GM18505 (cell line): ENCODE results near the gene LRIT3.
"Not testable (repeated sequence)": the region's sequence is repeated elsewhere in the genome, so short reads cannot be mapped to it uniquely, and the experiment has no call there.

ENCODE experiments used
- ATAC-seq: cut with Tn5 transposase; IDR thresholded peaks from one replicate; pipeline ENCODE4 v1.9.1; 2021; ENCODE audit not compliant: unreplicated experiment
- POLR2A ChIP-seq: IDR thresholded peaks from 4 replicates; pipeline ENCODE4 v1.6.1; 2011; ENCODE audit warnings: borderline replicate concordance; ENCODE audit not compliant: insufficient read depth, insufficient read length; ENCODE audit errors: extremely low read depth

Gene LRIT3

DNA sequence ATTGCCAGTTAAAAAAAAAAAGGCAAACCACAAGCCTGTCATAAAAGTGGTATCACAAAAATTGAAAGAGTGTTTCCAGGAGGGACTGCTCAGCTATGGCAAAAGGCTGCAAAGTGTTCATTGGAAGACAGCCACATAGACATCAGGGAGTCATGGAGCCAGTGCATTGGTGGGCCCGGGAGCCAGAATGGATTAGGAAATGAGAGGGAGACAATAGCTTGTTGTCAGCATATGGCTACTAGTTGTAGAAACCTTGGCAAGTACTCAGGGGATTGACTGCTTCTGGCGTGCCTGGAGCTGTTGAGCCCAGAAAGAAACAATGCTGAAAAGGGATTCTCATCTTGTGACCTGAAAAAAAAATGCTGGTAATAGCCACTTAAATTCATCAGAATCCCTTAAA, 27.3 kb upstream of the LRIT3 start:
- no peak for TF ChIP-seq POLR2A
- ATAC-seq = no peak

DNA sequence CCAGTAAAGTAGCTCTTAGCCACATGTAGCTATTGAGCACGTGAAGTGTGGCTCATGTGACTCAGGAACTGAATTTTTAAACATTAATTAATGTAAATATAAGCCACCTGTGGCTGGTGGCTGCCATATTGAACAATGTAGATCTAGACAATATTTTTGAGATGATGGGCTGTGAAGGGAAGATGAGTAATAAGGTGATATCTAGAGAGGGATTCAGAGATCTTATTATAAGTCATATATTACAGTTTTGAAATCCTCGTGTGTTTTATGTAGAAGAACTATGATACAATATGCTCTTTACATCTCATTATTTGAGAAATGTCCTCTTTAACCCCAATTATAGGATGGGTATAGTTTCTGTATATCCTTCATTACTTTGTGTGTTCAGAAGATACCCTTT, 26.7 kb upstream of the LRIT3 start:
- TF ChIP-seq POLR2A = no peak
- ATAC-seq = no peak

DNA sequence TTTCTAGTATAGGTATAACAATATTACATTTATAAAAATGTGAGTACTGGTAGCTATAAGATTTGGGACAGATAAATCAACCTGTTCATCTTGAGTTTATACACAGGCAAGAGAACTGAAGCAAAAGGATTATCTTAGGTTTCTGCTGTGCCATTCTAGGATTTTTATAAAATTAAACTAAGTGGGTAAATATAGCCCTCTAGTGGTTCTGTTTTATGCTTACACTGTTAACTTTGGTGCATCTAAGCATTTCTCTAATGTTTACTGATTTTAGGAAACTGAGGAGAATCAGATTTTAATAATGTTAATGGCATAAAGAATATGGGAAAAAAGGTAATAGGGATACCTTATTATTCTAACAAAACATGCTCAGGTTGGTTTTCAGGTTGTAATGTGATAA, 21.2 kb upstream of the LRIT3 start:
- TF ChIP-seq POLR2A = no peak
- ATAC-seq = no peak

DNA sequence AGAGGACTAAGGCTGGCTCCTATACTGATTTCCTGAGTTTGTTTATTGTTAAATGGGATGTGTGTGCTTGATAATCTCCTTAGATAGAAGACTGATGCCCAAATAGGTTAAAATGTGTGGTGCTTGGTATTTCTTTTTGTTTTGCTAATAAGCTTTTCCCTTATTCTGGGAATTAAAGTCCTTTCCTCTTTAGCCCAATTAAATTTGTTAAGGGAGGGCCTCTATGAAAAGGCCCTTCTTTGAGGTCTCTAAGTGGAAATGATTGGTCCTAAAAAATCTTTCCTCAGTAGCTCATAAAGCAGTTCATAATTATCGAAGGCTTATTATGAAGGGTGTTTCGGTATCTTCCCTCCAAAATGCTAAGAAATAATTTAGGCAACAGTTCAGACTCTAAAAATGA, 20.2 kb upstream of the LRIT3 start, which contains the start of gene RRH:
TSS of gene RRH (plus strand) at position 301 of the 400 bp plus-strand sequence. CDS start at position 357, 56 bp downstream.
- no peak for ATAC-seq
- TF ChIP-seq POLR2A = no peak

DNA sequence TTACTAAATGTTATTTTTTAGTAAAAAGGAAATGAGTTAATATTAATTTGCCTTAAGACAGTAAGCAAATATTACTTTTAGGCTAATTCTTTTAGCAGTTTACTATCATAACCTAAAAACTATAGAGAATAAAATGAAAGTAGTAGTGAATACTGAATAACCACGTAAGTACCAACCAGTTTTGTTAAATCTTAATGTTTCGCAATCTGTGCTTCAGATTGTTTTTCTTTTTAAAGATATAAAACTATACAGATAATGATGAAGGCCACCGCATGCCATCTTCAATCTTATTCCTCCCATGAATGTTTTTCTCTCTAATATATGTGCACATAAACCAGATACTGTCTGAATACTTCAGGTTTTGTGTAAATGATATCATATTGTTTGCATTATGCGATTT, 14.2 kb upstream of the LRIT3 start:
- no peak for ATAC-seq
- TF ChIP-seq POLR2A = no peak

DNA sequence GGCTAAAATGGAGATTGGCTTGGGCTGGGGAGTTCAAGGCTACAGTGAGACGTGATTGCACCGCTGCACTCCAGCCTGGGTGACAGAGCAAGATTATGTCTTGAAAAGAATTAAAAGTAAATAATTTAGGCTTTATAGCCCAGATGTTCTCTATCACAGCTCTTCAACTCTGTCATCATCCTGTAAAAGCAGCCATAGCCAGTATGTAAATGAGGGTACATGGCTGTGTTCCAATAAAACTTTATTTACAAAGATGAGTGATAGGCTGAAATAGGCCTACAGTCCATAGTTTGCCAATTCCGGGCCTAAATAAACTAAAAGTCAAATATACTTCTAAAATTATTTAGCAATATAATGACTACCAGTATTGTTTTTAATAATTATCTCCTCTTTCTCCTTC, 10.9 kb upstream of the LRIT3 start:
- ATAC-seq = no peak
- no peak for TF ChIP-seq POLR2A

DNA sequence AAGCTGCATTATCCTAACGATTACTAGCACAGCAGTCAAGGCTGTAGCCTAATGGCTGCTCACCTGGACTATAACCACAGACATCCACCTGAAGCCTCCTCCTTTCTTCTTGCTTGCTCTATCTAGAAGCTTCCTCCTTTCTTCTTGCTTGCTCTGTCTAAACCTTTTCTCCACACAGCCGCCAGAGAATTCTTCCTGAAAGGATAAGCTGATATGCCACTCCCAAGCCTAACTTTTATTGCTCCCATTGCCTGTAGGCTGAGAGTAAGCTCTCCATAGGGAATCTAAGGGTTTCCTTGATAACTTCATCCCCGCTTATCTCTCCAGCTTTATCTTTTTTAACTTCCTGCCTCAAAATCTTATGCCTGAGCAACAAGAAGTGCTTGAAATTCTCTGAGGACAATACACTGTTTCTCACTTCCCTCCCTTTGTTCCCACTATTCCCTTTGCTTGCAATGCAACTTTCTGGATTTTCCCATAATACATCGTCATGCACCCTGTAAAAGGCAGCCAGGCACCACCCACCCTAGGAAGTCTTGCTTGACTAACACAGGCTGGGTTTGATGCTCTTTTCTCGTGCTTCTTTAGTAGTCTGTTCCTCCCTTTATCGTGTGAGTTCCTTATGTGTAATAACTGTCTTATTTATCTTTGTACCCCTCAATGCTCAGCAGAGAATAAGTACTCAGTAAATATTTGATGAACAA, 1.4 kb upstream of the LRIT3 start:
- ATAC-seq = no peak
- no peak for TF ChIP-seq POLR2A

DNA sequence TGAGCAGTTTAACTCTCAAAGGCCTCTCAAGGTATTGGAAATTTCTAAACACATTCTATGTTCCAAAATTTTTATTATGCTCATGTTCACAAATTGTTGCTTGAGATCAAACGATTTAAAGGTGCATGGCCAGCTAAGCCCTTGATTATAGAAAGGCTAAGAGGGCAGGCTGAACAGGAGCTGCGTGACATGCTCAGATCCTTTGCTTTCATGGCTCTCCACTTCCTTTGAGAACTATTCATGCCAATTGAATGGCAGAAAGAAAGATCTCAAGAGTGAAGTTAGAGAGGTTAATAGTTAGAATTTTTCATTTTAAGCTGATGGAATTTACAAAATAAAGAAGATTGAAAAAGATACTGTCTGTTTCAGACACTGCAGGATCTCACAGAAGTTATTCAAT, 594 bp downstream of the LRIT3 start:
- TF ChIP-seq POLR2A = no peak
- no peak for ATAC-seq

DNA sequence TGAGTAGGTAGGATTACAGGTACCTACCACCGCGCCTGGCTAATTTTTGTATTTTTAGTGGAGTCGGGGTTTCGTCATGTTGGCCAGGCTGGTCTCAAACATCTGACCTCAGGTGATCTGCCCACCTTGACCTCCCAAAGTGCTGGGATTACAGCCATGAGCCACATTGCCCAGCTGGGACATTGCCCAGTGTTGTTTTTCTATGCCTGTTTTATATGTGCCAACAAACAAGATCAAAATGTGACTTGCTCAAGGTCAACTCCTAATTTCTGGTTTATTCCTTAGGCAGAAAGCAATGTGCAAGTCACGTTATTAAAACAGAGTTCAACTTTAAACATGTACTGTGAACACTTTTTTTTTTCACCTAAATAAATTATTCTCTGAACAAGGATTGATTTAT, 2.7 kb downstream of the LRIT3 start:
- ATAC-seq = no peak

DNA sequence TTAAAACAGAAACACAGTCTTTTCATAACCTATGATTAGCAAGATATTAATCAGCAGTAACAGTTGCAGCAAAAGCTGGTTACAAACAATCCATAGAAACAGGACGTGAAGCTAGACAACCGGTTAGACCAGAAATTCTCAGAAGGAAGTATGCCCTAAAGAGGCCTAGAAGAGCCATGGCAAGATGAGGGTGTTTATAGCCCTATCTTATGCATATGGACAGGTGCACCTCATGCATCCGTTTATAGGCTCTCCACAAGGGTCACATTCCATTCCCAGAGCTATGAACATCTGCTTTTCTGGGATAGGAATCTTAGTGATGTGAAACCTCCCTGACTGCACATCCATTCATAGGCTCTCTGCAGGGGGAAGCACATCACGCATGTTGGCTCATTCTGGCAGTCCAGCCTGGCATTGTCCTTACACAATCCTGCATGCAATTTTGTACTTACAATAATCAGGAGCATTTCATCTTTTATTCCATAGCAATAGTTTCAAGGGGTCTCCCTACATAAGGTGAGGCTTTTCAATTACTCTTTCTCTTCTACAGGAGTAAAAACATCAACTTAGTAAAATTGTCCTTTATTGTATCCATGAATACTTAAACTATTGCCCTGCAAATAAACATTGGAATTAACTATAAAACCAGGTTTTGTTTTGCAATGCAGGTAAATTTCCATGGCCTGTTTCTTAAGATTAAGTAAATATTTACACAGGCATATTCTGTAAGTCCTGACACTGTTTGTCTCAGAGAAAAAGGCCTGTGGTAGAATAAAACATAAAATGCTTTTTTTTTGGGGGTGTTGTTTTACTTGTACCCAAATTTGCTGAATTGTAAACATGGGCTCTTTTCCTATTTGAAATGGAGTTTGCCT, 11.8 kb downstream of the LRIT3 start:
- not testable (repeated sequence) for ATAC-seq

More for the DNA sequence above, 2.7 kb downstream of the LRIT3 start:
- no peak for TF ChIP-seq POLR2A

DNA sequence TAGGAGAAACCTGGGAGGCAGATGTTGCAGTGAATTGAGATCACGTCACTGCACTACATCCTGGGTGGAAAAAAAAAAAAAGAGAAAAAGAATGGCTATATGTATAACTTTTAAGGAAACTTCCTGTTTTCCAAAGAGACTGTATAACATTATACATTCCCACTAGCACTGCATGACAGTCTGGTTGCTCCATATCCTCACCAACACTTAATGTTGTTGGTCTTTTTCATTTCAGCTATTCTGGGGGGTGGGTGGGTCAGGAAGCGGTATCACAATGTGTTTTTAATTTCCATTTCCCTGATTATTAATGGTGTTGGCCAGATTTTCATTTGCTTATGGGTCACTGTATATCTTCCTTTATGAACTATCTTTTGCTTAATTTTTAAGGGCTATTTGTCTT, 13.4 kb downstream of the LRIT3 start:
- ATAC-seq = no peak
- TF ChIP-seq POLR2A = no peak

DNA sequence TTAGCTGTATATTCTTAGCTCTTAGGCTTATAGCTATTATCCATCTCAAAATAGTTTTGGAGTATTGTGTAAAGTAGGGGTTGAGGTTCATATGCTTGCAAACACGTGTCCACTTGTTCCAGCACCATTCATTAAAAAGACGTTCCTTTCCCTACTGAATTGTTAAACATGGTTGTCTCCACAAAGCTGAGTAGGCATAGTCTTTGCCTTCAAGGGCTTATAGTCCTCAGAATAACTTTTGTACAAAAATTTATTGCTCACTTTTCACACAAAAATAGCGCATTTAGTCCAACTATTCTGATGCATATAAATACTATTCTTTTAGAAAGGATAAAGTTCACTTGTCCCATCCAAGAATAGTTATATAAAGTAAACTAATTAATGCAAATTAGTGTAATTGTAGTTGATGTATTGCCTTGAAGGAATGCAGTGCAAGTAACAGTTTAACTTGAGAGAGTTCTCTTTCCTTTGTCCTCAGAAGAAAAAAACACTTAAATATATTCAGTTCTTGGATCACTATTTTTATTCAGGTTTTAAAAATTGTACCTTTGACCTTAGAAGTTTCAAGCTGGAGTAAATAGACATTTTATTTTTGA, 14.1 kb downstream of the LRIT3 start:
- no peak for ATAC-seq
- no peak for TF ChIP-seq POLR2A

DNA sequence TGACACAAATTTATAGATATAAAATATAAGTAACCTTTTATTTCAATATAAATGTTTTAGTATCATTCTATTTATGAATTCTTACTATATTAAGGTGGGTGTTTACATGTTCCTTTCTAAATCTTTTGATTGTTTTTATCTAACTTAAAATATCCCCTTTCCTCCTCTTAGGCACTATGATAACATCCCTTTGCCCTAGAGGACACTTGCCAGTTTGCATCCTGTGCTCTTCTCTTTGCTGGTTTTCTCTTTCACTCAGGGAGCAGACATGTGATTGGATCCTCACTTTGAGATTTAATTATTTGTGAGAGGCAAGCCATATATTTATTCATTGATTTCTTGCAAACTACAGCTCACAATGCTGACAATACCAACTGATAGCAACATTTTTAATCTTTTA, 16.2 kb downstream of the LRIT3 start:
- ATAC-seq = no peak
- TF ChIP-seq POLR2A = no peak

DNA sequence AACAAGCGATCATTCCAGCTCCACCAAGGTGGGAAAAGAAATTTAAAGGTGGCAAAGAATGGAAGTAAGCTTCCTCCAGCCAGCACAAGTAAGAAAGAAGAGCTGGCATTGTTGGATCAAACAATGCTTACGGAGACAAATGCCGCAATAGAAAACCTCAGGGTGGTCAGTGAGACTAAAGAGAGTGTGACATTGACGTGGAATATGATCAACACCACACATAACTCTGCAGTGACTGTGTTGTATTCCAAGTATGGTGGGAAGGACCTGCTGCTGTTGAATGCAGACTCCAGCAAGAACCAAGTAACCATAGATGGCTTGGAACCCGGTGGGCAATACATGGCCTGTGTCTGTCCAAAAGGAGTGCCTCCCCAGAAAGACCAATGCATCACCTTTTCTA, 22.2 kb downstream of the LRIT3 start:
- ATAC-seq = no peak
- no peak for TF ChIP-seq POLR2A
